HUES6 (cell line): ENCODE data around the gene LKAAEAR1.

ENCODE experiments used
- H3K27ac ChIP-seq: 2 replicates; pipeline ENCODE4 v1.7.0; 2013; ENCODE audit warnings: low read depth, mild to moderate bottlenecking, low read length, inconsistent platforms
- H3K27me3 ChIP-seq: 2 replicates; pipeline ENCODE4 v1.6.1; 2013; ENCODE audit warnings: low read length; ENCODE audit not compliant: control insufficient read depth, insufficient read depth
- H3K36me3 ChIP-seq: 2 replicates; pipeline ENCODE4 v1.6.1; 2013; ENCODE audit warnings: low read length; ENCODE audit not compliant: control insufficient read depth, insufficient read depth
- H3K4me1 ChIP-seq: 2 replicates; pipeline ENCODE4 v1.6.1; 2013; ENCODE audit warnings: low read length; ENCODE audit not compliant: control insufficient read depth, insufficient read depth
- H3K4me3 ChIP-seq: 2 replicates; pipeline ENCODE4 v1.5.1; 2013; ENCODE audit warnings: low read depth, low read length
- H3K9ac ChIP-seq: one replicate; pipeline ENCODE4 v1.6.1; 2013; ENCODE audit warnings: mild to moderate bottlenecking, low read length
- H3K9me3 ChIP-seq: 2 replicates; pipeline ENCODE4 v1.6.1; 2013; ENCODE audit warnings: low read depth, low read length; ENCODE audit not compliant: control insufficient read depth, insufficient read depth

The LKAAEAR1 gene

DNA sequence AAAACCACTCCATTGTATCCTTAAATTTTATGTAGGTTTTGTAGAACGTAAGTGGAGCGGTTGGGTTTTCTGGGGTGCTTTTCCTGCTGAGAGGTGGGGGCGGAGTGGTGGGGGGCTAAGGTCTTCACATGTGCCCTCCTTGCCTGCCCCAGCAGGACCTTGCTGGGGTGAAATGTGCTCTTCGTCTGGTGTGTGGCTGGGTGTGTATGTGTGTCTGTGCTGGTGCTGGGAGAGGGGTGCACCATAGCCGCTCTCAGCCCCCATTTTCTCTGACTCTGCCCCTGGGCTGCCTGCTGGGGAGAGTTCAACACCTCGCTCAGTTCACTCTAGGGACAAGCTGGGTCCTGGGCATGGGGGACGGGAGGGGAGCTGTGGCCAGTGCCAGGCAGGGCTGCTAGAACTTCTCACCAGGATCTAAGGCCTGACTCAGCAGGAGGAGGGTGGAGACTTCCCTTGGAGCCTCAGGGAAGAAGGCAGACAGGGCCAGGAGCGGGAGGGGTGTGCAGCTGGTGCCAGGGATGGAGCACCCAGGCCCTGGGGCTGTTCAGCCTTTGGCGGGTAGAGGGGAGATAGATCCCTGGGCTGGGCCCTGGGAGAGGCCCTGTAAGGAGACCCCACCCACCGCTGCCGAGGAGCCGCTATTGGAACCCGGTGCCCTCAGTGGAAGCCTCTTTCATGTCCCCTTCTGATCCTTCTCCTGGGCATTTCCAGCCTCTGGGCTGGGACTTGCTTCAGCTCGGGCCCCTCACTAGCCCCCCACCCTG is 39.5 kb downstream of the LKAAEAR1 start:
- Histone ChIP-seq H3K4me1 (peaks cover 29% of the 10 kb centered on the region), H3K4me3 (no peak overlapping the region)

DNA sequence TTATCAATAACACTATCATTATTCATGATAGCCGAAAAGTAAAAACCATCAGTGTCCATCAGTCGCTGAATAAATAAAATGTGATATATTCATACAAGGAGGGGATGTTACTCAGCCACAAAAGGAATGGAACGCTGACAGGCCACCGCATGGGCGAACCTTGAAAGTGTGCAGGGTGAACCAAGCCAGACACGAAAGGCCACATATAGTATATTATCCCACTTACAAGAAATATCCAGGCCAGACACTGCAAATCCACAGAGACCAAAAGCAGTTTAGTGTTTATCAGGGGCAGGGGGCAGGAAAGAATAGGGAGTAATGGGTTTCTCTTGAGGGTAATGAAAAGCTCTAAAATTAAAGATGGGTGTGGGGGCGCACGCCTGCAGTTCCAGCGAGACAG is 40.4 kb downstream of the LKAAEAR1 start:
- no peaks in the 10 kb centered on the region for H3K9me3 ChIP-seq
- H3K4me1 ChIP-seq: peaks cover 29% of the 10 kb centered on the region
- peaks cover 89% of the 10 kb centered on the region for H3K27me3 ChIP-seq
- H3K9ac ChIP-seq: no peak overlapping the region
- H3K4me3 ChIP-seq: no peak overlapping the region
- H3K27ac ChIP-seq: no peak overlapping the region
- H3K36me3 ChIP-seq: no peaks in the 10 kb centered on the region

More for the DNA sequence above, 39.5 kb downstream of the LKAAEAR1 start:
- Histone ChIP-seq H3K36me3 (no peaks in the 10 kb centered on the region), H3K9ac (no peak overlapping the region), H3K9me3 (no peaks in the 10 kb centered on the region), H3K27me3 (peaks cover 83% of the 10 kb centered on the region), H3K27ac (no peak overlapping the region)

DNA sequence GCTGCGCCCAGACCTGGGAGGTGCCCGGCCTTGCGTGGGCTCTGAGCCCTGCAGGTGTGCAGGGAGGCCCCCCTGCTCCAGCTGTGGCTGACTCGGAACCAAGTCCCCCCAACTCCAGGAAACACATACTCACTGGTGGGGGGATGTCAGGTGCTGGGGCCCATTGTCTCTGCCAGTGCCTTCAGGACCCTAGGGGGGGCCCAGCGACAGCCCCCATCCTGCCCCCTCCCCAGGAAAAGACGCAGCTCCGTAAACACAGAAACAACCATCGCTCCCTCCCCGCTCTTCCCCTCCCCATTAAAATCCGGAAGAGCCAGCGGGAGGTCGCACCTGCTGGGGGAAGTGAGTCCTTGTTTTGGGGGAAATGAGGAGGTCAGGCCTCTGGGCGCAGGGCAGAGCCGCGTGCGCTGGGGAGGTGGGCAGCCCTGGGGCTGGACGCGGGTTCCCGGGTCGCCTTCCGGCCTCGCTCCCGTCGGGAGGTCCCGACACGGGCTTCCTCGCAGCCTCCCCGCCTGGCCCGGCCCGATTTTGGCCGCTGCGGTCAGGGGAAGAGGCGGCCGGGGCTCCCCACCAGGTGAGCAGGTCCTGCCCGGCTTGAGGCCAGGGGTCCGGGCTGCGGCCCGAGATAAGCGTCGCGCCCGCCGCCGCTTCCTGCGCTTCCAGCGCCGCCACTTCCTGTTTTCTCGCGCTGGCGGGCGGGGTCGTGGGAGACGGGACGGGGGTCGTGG is 42.0 kb downstream of the LKAAEAR1 start:
- H3K4me1 ChIP-seq: peaks cover 32% of the 10 kb centered on the region

DNA sequence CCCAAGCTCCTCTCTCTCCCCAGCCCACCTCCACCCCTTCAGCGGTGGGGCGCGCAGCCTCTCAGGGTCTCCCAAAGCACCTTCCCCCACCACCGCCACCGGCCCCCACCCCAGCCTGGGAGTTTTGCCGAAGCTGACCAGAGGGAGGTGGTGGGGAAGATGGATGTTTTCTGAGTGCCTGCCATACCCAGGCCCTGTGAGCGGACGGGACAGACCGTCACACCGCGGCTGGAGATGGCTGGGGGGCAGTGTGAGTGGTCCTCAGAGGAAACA is 42.5 kb downstream of the LKAAEAR1 start:
- no peaks in the 10 kb centered on the region for H3K9me3 ChIP-seq
- peak overlapping the region; percentile 65 for H3K4me3 ChIP-seq
- H3K27ac ChIP-seq: no peak overlapping the region
- peaks cover 89% of the 10 kb centered on the region for H3K27me3 ChIP-seq
- peaks cover 37% of the 10 kb centered on the region for H3K4me1 ChIP-seq
- H3K9ac ChIP-seq: no peak overlapping the region
- no peaks in the 10 kb centered on the region for H3K36me3 ChIP-seq

More for the DNA sequence above, 42.0 kb downstream of the LKAAEAR1 start:
- Histone ChIP-seq H3K36me3 (no peaks in the 10 kb centered on the region), H3K9ac (peak overlapping the region; percentile 23), H3K9me3 (no peaks in the 10 kb centered on the region), H3K27me3 (peaks cover 89% of the 10 kb centered on the region), H3K4me3 (peak overlapping the region; percentile 65), H3K27ac (no peak overlapping the region)

DNA sequence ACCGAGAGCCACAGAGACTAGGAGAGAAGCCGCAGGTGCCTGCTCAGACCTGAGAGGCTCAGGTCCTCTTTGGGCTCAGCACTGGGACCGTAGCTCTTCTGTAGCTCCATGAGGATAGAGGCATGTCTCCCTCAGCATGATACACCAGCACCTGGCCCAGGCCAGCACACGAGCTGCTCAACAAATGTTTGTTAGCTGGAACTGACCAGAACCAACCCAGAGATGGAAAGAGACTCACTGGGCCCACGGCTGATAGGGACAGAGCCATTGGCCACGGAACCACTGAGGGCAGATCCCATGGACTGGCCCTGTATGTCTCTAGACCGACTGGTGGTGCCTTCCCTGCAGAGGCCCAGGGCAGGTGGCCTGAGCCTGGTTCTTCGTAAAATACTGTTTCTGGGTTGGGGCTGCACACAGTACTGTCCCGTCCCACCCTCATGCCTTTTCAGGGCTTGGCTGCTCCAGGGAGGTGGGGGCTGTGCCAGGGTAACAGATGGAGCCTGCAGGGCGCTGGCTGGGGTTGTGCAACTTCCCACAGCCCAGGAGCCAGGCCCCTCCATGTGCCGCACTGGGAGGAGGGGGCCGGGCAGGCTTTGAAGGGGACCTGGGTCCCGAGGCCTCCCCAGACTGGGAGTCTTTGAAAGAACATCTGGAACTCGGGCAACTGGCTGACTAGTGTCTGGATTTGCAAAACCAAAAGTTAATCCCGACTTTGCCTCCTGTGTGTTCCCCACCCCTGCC is 43.0 kb downstream of the LKAAEAR1 start:
- Histone ChIP-seq H3K9ac (no peak overlapping the region), H3K4me3 (no peak overlapping the region), H3K4me1 (peaks cover 42% of the 10 kb centered on the region), H3K27ac (no peak overlapping the region), H3K9me3 (no peaks in the 10 kb centered on the region), H3K36me3 (no peaks in the 10 kb centered on the region), H3K27me3 (peaks cover 84% of the 10 kb centered on the region)

DNA sequence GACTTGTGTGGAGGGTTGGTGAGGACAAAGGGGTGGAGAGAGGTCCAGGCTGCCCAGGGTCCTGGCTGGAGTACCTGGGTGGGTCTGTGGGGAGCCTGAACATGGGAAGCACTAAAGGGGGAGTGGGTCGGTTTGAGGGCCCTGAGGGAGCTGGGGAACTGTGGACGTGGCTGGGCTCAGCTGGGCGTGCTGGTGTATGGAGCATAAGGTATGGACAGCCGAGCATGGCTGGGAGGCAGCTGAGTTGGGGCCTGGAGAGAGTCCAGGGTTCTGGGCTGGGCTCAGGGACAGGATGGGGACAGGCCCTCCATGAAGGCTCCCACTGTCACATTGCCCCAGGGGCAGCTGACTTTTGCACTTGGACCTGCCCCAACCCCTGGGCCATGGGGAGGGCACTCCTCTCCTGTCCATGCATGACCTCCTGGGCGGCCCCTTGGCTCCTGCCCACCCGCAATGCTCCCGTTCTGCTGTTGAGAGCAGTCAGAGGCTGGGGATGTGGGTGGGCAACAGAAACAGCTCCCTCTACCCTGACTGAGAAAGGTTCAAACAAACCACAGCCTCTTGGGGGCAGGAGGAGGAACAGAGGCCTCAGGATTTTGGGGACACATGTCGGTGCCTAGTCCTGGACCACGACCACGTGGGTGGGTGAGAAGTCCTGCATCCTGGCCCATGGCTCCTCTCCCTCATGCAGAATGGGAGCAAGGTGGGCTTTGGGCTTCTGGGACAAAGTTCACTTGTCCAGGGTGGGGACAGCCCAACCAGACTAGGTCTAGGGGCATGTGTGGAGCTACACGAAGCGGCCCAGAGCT is 43.8 kb downstream of the LKAAEAR1 start:
- Histone ChIP-seq H3K9me3 (no peaks in the 10 kb centered on the region), H3K27ac (no peak overlapping the region), H3K4me1 (peaks cover 45% of the 10 kb centered on the region), H3K9ac (no peak overlapping the region), H3K27me3 (peaks cover 76% of the 10 kb centered on the region), H3K4me3 (no peak overlapping the region), H3K36me3 (no peaks in the 10 kb centered on the region)

DNA sequence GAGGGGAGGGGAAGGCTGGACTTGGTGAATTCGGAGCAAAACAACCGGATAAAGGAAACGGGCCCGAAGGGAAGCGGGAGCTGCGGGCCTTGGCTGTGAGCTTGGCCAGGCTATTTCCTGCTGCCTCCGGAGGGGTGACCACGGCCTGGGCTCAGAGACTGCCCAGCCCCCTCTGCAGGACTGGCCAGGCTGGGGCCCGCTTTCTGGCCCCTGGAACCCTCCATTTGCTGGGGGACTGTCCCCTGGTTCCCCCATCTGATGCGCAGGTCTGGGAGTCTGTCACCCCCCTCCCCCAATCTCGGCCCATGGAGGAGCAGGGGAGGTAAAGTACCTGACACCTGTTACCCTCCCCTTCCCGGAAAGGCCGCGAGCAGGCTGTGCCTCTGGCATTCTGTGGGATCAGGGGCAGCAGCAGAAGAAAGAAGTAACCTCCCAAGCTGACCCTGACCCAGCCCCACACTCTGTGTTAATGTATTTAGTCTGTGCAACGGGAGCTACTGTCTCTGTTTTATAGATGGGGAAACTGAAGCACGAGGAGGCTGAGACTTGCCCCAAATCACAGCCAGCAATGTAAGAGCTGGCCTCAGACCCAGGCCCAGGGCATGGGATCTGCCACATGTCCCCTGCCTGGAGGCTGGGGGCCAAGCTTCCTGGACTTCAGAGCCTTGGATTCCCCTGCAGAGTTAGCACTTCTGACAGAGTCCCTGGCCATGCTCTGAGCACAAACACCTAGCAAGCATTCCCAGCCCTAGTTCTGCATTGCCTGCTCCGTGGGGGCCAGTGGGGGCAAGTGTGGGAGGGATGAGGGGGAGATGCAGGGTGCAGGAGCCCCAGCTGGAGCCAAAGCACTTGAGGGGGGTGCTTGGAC is 44.7 kb downstream of the LKAAEAR1 start:
- Histone ChIP-seq H3K27ac (no peak overlapping the region), H3K9me3 (no peaks in the 10 kb centered on the region), H3K4me1 (peaks cover 41% of the 10 kb centered on the region), H3K27me3 (peaks cover 67% of the 10 kb centered on the region), H3K9ac (no peak overlapping the region), H3K36me3 (peaks cover 5% of the 10 kb centered on the region; the same call in 1 of the 2 replicates), H3K4me3 (peak overlapping the region; percentile 80)

DNA sequence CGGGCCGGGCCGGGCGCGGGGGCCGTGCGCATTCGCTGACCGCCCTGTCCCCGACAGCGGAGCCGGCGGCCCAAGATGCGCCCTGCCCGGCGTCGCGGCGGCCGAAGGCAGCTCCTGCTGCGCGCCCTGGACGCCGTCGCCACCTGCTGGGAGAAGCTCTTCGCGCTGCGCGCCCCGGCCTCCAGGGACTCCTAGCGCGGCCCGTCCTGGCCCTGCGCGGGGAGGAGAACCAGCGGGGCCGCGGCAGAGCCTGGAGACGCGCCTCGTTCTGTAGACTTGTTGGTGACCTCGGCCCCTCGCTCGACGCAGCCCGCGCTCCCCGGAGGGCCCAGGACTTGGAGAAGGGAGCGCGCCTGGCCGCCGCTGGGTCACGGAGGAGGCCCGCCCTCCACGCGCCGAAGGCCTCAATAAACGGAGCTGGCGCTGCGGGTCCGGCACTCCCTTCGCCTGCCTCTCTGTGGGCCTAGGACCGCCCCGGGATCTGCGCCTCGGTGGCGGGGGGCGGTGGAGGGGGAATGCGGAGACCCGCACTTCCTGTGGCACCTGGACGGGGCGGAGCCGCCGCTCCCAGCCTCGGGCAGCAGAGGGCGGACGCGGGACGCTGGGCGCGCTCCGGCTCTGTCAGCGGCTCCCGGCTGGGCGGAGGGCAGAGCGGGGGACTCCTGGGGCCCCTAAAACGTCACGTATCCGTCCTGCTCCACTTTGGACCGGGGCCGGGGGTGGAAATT is 45.5 kb downstream of the LKAAEAR1 start:
- H3K4me1 ChIP-seq: peaks cover 39% of the 10 kb centered on the region
- peaks cover 61% of the 10 kb centered on the region for H3K27me3 ChIP-seq
- no peak overlapping the region for H3K27ac ChIP-seq
- H3K4me3 ChIP-seq: peak overlapping the region; percentile 80
- no peak overlapping the region for H3K9ac ChIP-seq
- peaks cover 11% of the 10 kb centered on the region for H3K36me3 ChIP-seq
- no peaks in the 10 kb centered on the region for H3K9me3 ChIP-seq

DNA sequence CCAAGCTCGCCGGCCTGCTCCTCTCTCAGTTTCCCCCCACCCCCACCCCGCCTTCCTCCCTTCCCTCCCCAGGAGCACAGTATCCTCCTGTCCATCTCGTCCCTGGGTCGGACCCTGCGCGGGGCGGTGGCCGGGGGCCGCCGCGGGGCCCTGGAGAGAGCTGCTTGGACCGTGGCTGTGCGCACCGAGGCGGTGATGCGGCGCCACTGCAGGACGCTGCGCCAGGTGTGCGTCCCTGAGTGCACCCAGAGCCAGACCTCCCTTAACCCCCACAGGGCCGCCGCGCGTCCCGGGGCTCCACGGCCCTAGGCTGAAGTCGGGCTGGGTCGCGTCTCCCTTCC is 46.0 kb downstream of the LKAAEAR1 start:
- Histone ChIP-seq H3K9ac (no peak overlapping the region), H3K9me3 (no peaks in the 10 kb centered on the region), H3K27me3 (peaks cover 57% of the 10 kb centered on the region), H3K27ac (no peak overlapping the region), H3K36me3 (peaks cover 14% of the 10 kb centered on the region), H3K4me3 (peak overlapping the region; percentile 80), H3K4me1 (peaks cover 39% of the 10 kb centered on the region)
